Activated T-cell treated with anti-CD3 and anti-CD28 coated beads, Interleukin-2, amount 50 U/mL, for 4 hours (primary cell): ENCODE data around the gene DOK6. TPM values are rescaled to one million over a fixed set of nuclear protein-coding genes. Genes with fewer than 3 reads are reported as not detected.

ENCODE experiments used
- ATAC-seq, 2 donors: fragments of 200-7000 bp; cut with Tn5 transposase; one replicate each; pipeline ENCODE4 v1.10.0; 2021
- DNase-seq: peaks from one replicate; pipeline ENCODE4 v3.0.0-alpha.2; 2020
- H3K27me3 Mint-ChIP-seq: one replicate; pipeline ENCODE4 v1.8.0; 2021; ENCODE audit warnings: low read depth, mixed read lengths
- H3K36me3 Mint-ChIP-seq: one replicate; pipeline ENCODE4 v1.8.0; 2022; ENCODE audit warnings: mixed read lengths; ENCODE audit not compliant: insufficient read depth
- H3K4me1 Mint-ChIP-seq: one replicate; pipeline ENCODE4 v1.8.0; 2021; ENCODE audit warnings: low read depth, mixed read lengths
- H3K4me3 Mint-ChIP-seq: one replicate; pipeline ENCODE4 v1.8.0; 2021; ENCODE audit warnings: mild to moderate bottlenecking, moderate library complexity, mixed read lengths
- H3K9me3 Mint-ChIP-seq: one replicate; pipeline ENCODE4 v1.8.0; 2021; ENCODE audit warnings: mixed read lengths
- total RNA-seq, 3 donors: library from RNA; stranded (reverse); gene quantifications; one replicate each; pipeline ENCODE4 v1.2.1, GENCODE V29; 2021

Gene DOK6
- total RNA-seq, 3 donors from 2014 or later, result 0.03 TPM; not detected in 2

DNA sequence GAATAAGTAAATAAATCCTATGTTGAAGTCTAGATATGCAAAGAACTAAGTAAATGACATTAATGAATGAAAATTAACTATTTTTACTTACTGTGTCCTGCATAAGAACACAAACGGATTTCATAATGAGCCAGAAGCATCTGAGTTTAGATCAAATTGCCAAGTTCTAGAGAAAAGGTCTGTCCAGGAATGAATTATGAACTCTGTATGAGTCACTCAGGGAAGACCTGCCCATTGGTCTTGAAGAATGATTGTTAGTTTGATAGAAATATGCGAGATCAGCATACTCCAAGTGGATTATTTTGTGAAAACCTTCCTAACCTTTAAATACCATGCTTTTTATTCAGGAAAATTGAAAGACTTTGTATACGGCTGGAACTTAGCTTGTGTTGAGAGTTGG is 189.5 kb downstream of the DOK6 start:
- peaks cover 4% of the 10 kb centered on the region for H3K27me3 Mint-ChIP-seq
- ATAC-seq (no peak), DNase-seq (no peak)
- H3K9me3 Mint-ChIP-seq, result no peaks in the 10 kb centered on the region
- no peak overlapping the region for H3K4me3 Mint-ChIP-seq
- H3K4me1 Mint-ChIP-seq, result no peaks in the 10 kb centered on the region
- H3K36me3 Mint-ChIP-seq, result no peaks in the 10 kb centered on the region

DNA sequence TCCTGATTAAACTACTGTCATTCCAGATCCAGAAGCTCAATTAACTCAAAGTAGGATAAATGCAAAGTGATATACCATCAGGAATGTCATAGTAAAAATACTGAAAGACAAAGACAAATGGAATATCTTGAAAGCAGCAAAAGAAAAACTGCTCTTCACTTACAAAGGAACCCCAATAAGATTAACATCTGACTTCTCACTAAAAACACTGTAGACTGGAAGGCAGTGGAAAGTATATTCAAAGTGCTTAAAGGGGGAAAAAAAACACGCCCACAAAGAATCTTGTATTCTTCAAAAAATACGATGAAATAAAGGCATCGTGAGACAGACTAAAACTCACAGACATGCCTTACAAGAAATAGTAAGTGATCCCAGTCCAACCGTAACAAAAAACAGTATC is 195.7 kb downstream of the DOK6 start:
- no peak overlapping the region for H3K4me3 Mint-ChIP-seq
- no peak for ATAC-seq
- DNase-seq, result no peak

DNA sequence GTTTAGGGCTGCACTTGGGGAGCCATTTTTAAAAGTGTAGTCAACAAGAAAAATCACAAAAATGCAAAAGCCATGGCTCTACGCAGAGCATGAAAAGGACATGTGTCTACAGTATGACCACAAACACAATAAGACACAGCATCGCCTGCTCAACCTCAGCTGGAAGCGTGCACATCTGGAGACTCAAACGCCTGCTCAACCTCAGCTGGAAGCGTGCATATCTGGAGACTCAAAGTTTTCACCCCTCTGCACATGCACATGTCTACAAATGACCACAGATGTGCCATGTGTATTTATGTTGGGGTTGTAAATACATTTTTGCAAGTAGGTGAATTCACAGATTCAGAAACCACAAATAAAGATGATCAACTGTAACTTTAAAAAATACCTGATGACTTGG is 196.9 kb downstream of the DOK6 start:
- H3K27me3 Mint-ChIP-seq, result no peaks in the 10 kb centered on the region
- peaks cover 16% of the 10 kb centered on the region for H3K9me3 Mint-ChIP-seq
- H3K36me3 Mint-ChIP-seq, result no peaks in the 10 kb centered on the region
- H3K4me3 Mint-ChIP-seq, result no peak overlapping the region
- ATAC-seq (no peak), DNase-seq (no peak)
- no peaks in the 10 kb centered on the region for H3K4me1 Mint-ChIP-seq

More for the DNA sequence above, 195.7 kb downstream of the DOK6 start:
- Mint-ChIP-seq H3K27me3 (no peaks in the 10 kb centered on the region), H3K36me3 (no peaks in the 10 kb centered on the region), H3K9me3 (peaks cover 16% of the 10 kb centered on the region), H3K4me1 (no peaks in the 10 kb centered on the region)

DNA sequence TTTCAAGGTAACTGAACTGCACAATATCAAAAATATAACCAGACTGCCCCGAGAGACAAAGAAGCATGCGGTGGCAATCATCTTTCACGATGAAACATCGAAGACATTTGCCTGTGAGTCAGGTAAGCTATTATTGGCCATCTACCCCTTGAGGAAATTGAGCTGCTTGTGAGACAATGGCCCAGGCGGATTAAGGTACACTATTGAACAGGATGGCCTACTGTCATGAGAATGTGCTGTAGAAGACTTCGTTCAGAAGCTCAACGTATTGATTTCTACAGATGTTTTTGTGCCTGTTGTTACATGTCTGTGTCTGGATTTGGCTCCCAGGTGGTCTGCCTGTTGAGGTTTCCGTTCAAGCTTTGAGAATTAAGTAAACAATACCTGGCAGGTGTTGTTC is 198.7 kb downstream of the DOK6 start:
- DNase-seq, result no peak
- H3K27me3 Mint-ChIP-seq, result no peaks in the 10 kb centered on the region
- ATAC-seq, result no peak
- H3K9me3 Mint-ChIP-seq, result peaks cover 16% of the 10 kb centered on the region
- H3K4me3 Mint-ChIP-seq, result no peak overlapping the region
- no peaks in the 10 kb centered on the region for H3K36me3 Mint-ChIP-seq
- no peaks in the 10 kb centered on the region for H3K4me1 Mint-ChIP-seq

DNA sequence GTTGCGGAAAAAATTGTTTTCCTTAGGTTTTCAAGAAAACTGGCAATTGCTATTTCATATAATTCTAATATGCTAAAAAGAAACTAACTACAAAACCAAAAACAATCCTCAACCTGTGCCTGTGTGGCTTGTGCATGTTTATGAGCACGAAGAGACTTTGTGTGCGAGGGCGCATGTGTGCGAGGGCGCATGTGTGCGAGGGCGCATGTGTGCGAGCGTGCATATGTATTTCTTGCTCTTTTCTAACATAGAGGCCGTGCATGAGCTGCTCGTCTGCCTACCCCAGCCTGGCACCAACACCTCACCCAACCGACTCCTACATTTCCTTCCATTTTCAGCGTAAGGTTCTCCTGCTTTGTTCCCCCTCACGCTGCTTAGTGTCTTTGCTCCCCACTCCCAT is 211.6 kb downstream of the DOK6 start:
- Mint-ChIP-seq H3K4me3 (no peak overlapping the region), H3K4me1 (no peaks in the 10 kb centered on the region), H3K27me3 (peaks cover 9% of the 10 kb centered on the region), H3K9me3 (no peaks in the 10 kb centered on the region), H3K36me3 (no peaks in the 10 kb centered on the region)
- ATAC-seq (no peak), DNase-seq (no peak)

DNA sequence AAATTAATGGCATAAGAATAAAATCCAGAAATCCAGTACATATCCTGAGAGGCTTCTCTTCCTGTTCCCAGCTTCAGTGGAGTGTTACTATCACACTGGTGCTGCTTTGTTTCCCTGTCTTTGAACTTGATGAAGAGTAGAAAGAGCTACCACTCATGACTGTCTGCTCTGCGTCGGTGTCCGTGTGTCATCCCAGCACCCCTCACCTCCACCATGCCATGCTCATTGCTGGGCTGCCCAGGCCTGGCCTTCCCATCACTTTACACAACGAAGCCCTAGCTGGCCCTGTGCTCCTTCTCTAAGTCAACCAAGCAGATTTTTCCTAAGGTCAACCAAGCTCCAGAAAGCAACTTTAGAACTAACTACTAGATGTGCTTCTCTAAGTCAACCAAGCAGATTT is 215.4 kb downstream of the DOK6 start:
- H3K36me3 Mint-ChIP-seq, result no peaks in the 10 kb centered on the region
- DNase-seq (no peak), ATAC-seq (no peak)
- H3K9me3 Mint-ChIP-seq, result no peaks in the 10 kb centered on the region
- peaks cover 9% of the 10 kb centered on the region for H3K27me3 Mint-ChIP-seq
- no peaks in the 10 kb centered on the region for H3K4me1 Mint-ChIP-seq
- no peak overlapping the region for H3K4me3 Mint-ChIP-seq

DNA sequence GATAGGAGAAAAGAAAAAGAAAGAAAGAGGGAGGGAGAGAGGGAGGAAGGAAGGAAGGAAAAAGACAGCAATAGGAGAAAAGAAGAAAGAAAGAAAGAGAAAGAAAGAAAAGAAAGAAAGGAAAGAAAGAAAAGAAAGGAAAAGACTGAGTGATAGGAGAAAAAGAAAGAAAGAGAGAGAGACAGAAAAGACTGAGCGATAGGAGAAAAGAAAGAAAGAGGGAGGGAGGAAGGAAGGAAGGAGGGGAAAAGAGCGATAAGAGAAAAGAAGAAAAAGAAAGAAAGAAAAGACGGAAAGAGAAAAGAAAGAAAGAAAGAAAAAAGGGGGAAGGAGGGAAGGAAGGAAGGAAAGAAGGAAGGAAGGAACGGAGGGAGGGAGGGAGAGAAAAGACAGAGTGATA is 216.7 kb downstream of the DOK6 start:
- no peaks in the 10 kb centered on the region for H3K4me1 Mint-ChIP-seq

DNA sequence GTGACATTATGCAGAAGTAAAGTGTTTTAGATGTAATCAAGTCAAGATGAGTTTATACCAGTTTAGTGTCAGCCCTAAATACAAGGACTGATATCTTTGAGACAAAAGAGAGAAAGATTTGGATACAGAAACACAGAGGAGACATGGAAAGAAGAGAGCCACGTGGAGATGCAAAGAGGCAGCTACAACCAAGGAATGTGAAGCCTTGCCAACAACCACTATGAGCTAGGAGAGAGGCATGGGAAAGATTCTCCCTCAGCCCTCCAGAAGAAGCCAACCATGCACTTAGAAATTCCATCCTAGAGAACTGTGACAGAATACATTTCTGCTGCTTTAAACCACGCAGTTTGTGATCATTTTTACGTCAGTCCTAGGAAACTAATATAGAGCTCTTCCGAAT is 217.2 kb downstream of the DOK6 start:
- Mint-ChIP-seq H3K4me3 (no peak overlapping the region), H3K36me3 (no peaks in the 10 kb centered on the region), H3K27me3 (peaks cover 9% of the 10 kb centered on the region), H3K9me3 (no peaks in the 10 kb centered on the region), H3K4me1 (no peaks in the 10 kb centered on the region)
- ATAC-seq (no peak), DNase-seq (no peak)

More for the DNA sequence above, 216.7 kb downstream of the DOK6 start:
- ATAC-seq (no peak), DNase-seq (no peak)
- Mint-ChIP-seq H3K9me3 (no peaks in the 10 kb centered on the region), H3K36me3 (no peaks in the 10 kb centered on the region), H3K4me3 (no peak overlapping the region), H3K27me3 (peaks cover 9% of the 10 kb centered on the region)

DNA sequence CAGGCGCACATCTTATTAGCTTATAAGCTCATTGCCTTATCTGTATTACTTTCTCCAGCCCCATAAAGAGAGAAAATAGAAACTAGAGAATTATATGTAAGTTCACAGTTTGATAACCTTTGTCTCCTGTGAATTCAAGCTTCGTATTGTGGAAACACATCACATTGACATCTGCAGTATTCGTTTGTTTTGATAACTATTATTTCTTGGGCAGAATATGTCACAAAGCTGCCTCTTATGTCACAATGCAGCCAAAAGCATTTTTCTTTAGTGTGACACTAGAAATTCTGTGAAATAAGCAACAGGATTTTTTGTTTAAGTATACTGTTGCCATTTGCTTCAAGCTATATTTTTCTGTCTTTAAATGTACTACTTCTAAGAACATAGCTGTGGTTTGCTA is 221.5 kb downstream of the DOK6 start:
- H3K36me3 Mint-ChIP-seq, result no peaks in the 10 kb centered on the region
- no peak overlapping the region for H3K4me3 Mint-ChIP-seq
- DNase-seq (no peak), ATAC-seq (no peak)
- no peaks in the 10 kb centered on the region for H3K4me1 Mint-ChIP-seq
- H3K9me3 Mint-ChIP-seq, result no peaks in the 10 kb centered on the region
- peaks cover under 1% of the 10 kb centered on the region for H3K27me3 Mint-ChIP-seq

DNA sequence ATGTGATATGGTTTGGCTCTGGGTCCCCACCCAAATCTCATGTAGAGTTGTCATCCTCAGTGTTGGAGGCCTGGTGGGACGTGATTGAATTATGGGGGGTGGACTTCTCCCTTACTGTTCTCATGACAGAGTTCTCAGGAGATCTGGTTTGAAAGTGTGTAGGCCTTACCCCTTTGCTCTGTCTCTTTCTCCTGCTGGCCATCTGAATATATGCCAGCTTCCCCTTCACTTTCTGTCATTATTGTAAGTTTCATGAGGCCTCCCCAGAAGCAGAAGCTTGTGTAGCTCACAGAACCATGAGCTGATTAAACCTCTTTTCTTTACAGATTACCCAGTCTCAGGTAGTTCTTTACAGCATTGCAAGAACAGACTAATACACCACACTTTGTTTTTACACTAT is 222.3 kb downstream of the DOK6 start:
- Mint-ChIP-seq H3K27me3 (no peaks in the 10 kb centered on the region), H3K4me1 (no peaks in the 10 kb centered on the region), H3K4me3 (no peak overlapping the region), H3K36me3 (no peaks in the 10 kb centered on the region), H3K9me3 (no peaks in the 10 kb centered on the region)
- DNase-seq, result no peak
- ATAC-seq, result no peak

DNA sequence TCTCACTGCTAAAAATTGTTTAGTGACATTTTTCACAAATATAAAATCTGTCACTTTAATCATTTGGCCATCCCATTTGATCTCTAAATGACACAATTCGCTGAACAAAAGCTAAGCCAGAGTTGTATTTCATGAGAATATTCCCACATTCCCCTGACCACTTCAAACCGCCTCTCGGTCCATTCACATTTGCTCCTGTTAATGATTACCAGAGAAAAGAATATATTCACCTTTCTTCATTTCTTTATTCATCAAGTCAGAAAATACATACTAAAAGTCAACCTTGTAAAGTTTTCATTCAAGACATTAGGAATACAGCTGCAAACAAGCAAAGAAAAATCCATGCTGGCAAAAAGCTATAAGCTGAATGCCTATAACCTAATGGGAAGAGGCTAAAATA is 225.5 kb downstream of the DOK6 start:
- H3K4me3 Mint-ChIP-seq, result no peak overlapping the region
- no peaks in the 10 kb centered on the region for H3K9me3 Mint-ChIP-seq
- ATAC-seq, result no peak
- H3K27me3 Mint-ChIP-seq, result no peaks in the 10 kb centered on the region
- no peak for DNase-seq
- no peaks in the 10 kb centered on the region for H3K4me1 Mint-ChIP-seq
- no peaks in the 10 kb centered on the region for H3K36me3 Mint-ChIP-seq

DNA sequence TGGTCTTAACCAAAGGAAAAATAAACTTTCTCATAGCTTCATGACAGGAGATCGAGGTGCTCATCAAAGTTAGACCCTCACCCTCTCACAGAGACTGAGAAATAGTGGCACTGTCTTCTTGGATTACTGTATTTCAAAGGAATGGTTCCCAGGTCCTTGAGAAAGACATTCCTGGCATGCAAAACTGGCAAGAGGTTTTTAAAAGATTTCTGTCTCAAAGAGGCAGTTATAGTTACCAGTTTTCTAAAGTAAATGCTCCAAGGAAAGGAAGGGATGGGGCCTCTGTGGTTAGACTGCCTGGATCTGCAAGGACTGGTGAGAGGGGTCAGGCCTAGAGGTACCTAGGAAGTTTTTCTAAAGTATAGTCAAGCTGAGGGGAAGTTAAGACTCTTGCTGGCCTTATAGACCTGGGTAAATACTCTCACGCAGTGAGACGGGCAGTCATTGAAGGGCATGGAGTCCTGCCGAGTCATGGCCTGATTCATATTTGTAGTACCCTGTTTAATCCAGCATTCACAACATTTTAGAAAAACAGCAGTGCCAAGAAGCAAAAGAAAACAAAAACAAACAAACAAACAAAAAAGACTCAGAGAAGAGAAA is 226.1 kb downstream of the DOK6 start:
- no peak for DNase-seq
- H3K4me1 Mint-ChIP-seq, result no peaks in the 10 kb centered on the region
- ATAC-seq, result no peak
- peaks cover 4% of the 10 kb centered on the region for H3K27me3 Mint-ChIP-seq
- no peaks in the 10 kb centered on the region for H3K9me3 Mint-ChIP-seq
- H3K4me3 Mint-ChIP-seq, result no peak overlapping the region
- no peaks in the 10 kb centered on the region for H3K36me3 Mint-ChIP-seq

DNA sequence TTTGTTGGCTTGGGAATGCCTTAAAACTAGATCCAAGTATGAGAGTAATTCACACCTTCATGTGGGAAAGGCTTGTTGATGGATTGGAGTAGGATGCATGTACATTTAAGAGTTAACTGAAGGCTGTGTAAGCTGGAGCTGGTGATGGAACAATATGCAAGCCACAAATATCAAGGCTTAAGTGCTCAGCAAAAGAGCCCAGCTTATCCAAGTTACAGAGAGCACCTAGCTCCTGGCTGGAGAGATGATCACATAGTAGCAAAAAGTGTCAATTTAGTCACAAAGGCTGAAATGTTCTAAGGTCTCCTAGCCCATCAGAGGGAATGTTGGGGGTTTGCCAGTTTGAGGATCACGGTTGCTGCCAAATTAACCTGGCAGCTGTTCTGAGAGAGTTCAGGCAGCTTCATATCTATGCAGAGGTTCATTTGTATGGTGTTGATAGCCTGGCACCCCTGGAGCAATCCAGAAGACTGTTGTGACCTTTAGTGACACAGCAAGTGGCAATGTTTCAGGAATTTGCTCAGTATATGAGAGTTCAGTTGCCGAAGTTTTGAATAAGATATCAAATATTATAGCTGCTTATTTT is 228.2 kb downstream of the DOK6 start:
- H3K27me3 Mint-ChIP-seq, result peaks cover 4% of the 10 kb centered on the region
- H3K36me3 Mint-ChIP-seq, result no peaks in the 10 kb centered on the region
- H3K4me3 Mint-ChIP-seq, result no peak overlapping the region
- H3K4me1 Mint-ChIP-seq, result no peaks in the 10 kb centered on the region
- ATAC-seq, result no peak
- no peak for DNase-seq
- no peaks in the 10 kb centered on the region for H3K9me3 Mint-ChIP-seq

DNA sequence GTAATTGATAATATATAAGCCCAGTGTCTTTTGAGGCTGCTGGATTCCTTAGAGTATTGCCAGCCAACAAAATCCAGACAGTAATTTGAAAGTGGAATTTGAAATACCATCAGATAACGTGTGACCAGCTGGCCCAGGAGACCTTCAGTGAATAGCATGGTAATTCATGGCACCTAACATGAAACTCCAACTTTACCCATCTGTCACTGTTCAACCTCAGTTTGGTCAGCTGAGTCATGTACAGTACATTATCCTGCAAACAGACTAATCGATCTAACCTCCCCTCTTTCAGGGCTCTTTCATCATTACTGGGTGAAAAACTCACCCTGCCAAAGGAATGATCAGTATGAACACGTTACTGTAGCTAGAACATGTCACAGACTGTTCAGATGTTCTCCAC is 230.6 kb downstream of the DOK6 start:
- Mint-ChIP-seq H3K27me3 (peaks cover 6% of the 10 kb centered on the region), H3K36me3 (no peaks in the 10 kb centered on the region), H3K4me3 (no peak overlapping the region), H3K4me1 (peaks cover 2% of the 10 kb centered on the region), H3K9me3 (no peaks in the 10 kb centered on the region)
- DNase-seq, result no peak
- no peak for ATAC-seq

DNA sequence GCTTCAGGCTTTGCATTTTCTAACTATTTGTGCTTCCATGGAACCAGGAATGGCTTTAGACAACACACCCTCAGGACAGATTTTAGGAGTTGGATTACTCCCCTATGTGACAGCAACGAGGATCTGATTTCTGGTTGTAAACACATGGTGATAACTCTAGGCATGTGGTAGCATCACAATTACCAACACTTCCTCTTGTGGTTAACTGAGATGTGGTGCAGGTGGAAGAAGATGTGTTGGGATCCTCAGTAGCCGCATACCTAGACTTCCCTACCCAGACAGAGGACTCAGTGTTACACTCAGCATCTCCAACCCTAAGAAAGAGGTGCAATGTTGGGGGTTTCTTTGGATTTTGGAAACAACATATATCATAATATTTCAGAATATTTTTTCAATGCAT is 234.8 kb downstream of the DOK6 start:
- ATAC-seq, result no peak
- peaks cover 6% of the 10 kb centered on the region for H3K27me3 Mint-ChIP-seq
- H3K9me3 Mint-ChIP-seq, result no peaks in the 10 kb centered on the region
- no peaks in the 10 kb centered on the region for H3K36me3 Mint-ChIP-seq
- H3K4me3 Mint-ChIP-seq, result no peak overlapping the region
- DNase-seq, result no peak
- peaks cover 2% of the 10 kb centered on the region for H3K4me1 Mint-ChIP-seq
